ENCODE data around the gene CFAP68. TPM values are rescaled to one million over a fixed set of nuclear protein-coding genes. Genes with fewer than 3 reads are reported as not detected.

The CFAP68 gene
- total and polyA plus RNA-seq, 7 donors, result 4.4 to 17.7 (median 7.6) TPM

- Histone ChIP-seq H3K36me3 (ENCODE audit: insufficient read depth in 1 of 2, low read depth in 1 of 2) (no peaks in the 10 kb centered on the region), H3K4me3 (no peak overlapping the region), H3K27me3 (ENCODE audit: insufficient read depth in 3 of 3, low read length in 2 of 3) (no peaks in the 10 kb centered on the region), H3K4me1 (peaks cover 32% of the 10 kb centered on the region), H3K9me3 (no peaks in the 10 kb centered on the region), H3K27ac (no peak overlapping the region)
- DNase-seq (no peak), ATAC-seq (no peak)
- WGBS, 3 donors, result 96 to 97% (median 96%) methylated on average over 1 of the region's 1 CpG
- intact Hi-C loops (cut with DNase I), result no loop called here
- no peak for TF ChIP-seq CTCF (IDR thresholded peaks at IDR 0.05)
These were observed 55.0 kb downstream of the CFAP68 start for GRCh38 chr11:111934306-111934705.

Other genes with a start within 250 kb of the CFAP68 start
- gene PPP2R1B, start 113.2 kb upstream of the CFAP68 start, total RNA-seq, result 10 to 100 TPM in 3 of 4 donors, 1 to 10 TPM in 1; 8.1 to 18.8 (median 14.0) TPM
- 10 to 100 TPM in 1 of 3 donors, 1 to 10 TPM in 2; 6.6 to 10.7 (median 8.7) TPM for gene PPP2R1B, start 113.2 kb upstream of the CFAP68 start, polyA plus RNA-seq
- gene ALG9, start 8.0 kb upstream of the CFAP68 start, total RNA-seq, result 10 to 100 TPM; 12.8 to 20.3 (median 16.0) TPM
- 10 to 100 TPM in 2 of 3 donors, 1 to 10 TPM in 1; 9.6 to 21.9 (median 11.4) TPM for gene ALG9, start 8.0 kb upstream of the CFAP68 start, polyA plus RNA-seq
- gene FDXACB1, start 376 bp upstream of the CFAP68 start, total RNA-seq, result under 1 TPM; 0.65 to 0.99 (median 0.85) TPM
- 1 to 10 TPM in 1 of 3 donors, under 1 TPM in 2; 0.45 to 1.1 (median 0.57) TPM for gene FDXACB1, start 376 bp upstream of the CFAP68 start, polyA plus RNA-seq
- over 10,000 TPM in 2 of 4 donors, 1,000 to 10,000 TPM in 2; 5,216 to 12,187 (median 10,501) TPM for gene CRYAB, start 32.2 kb downstream of the CFAP68 start, total RNA-seq
- gene CRYAB, start 32.2 kb downstream of the CFAP68 start, polyA plus RNA-seq, result over 10,000 TPM in 1 of 3 donors, 1,000 to 10,000 TPM in 2; 4,737 to 11,496 (median 9,489) TPM
- 10 to 100 TPM; 20.2 to 40.4 (median 27.2) TPM for gene HSPB2, start 33.2 kb downstream of the CFAP68 start, total RNA-seq
- 10 to 100 TPM; 23.6 to 55.5 (median 25.0) TPM for gene HSPB2, start 33.2 kb downstream of the CFAP68 start, polyA plus RNA-seq
- gene C11orf52, start 39.4 kb downstream of the CFAP68 start, total RNA-seq, result 10 to 100 TPM in 1 of 4 donors, 1 to 10 TPM in 3; 6.2 to 12.3 (median 8.3) TPM
- 10 to 100 TPM in 1 of 3 donors, 1 to 10 TPM in 2; 1.0 to 24.5 (median 4.4) TPM for gene C11orf52, start 39.4 kb downstream of the CFAP68 start, polyA plus RNA-seq
- gene DIXDC1, start 57.8 kb downstream of the CFAP68 start, total RNA-seq, result 10 to 100 TPM in 2 of 4 donors, 1 to 10 TPM in 2; 4.5 to 12.9 (median 9.6) TPM
- 1 to 10 TPM; 1.4 to 4.9 (median 2.6) TPM for gene DIXDC1, start 57.8 kb downstream of the CFAP68 start, polyA plus RNA-seq
- gene DLAT, start 145.9 kb downstream of the CFAP68 start, total RNA-seq, result 100 to 1,000 TPM in 1 of 4 donors, 10 to 100 TPM in 3; 61.2 to 167 (median 87.7) TPM
- gene DLAT, start 145.9 kb downstream of the CFAP68 start, polyA plus RNA-seq, result 10 to 100 TPM; 49.8 to 96.8 (median 56.7) TPM
- gene PIH1D2, start 194.5 kb downstream of the CFAP68 start, total RNA-seq, result 1 to 10 TPM in 2 of 4 donors, under 1 TPM in 2; 0.49 to 1.3 (median 0.97) TPM
- 1 to 10 TPM; 1.2 to 3.0 (median 1.8) TPM for gene PIH1D2, start 194.5 kb downstream of the CFAP68 start, polyA plus RNA-seq
- 10 to 100 TPM in 2 of 4 donors, 1 to 10 TPM in 2; 9.3 to 13.8 (median 10.8) TPM for gene NKAPD1, start 194.8 kb downstream of the CFAP68 start, total RNA-seq
- 10 to 100 TPM in 1 of 3 donors, 1 to 10 TPM in 2; 8.5 to 21.6 (median 9.0) TPM for gene NKAPD1, start 194.8 kb downstream of the CFAP68 start, polyA plus RNA-seq
- 100 to 1,000 TPM in 1 of 4 donors, 10 to 100 TPM in 3; 86.6 to 105 (median 90.6) TPM for gene TIMM8B, start 207.2 kb downstream of the CFAP68 start, total RNA-seq
- 100 to 1,000 TPM in 2 of 3 donors, 10 to 100 TPM in 1; 84.3 to 152 (median 120) TPM for gene TIMM8B, start 207.2 kb downstream of the CFAP68 start, polyA plus RNA-seq
- 100 to 1,000 TPM; 168 to 264 (median 192) TPM for gene SDHD, start 207.3 kb downstream of the CFAP68 start, total RNA-seq
- 100 to 1,000 TPM; 219 to 256 (median 234) TPM for gene SDHD, start 207.3 kb downstream of the CFAP68 start, polyA plus RNA-seq

Data from psoas muscle (tissue), 8 donors.